22Rv1 (cell line): ENCODE measurements around the gene CDC6.

Experiments used
- CTCF ChIP-seq: fragments of 450-650 bp; IDR thresholded peaks from 2 replicates; pipeline ENCODE4 v1.5.1; 2017; ENCODE audit warnings: mild to moderate bottlenecking
- ZFX ChIP-seq: fragments of 450-650 bp; IDR thresholded peaks from 2 replicates; pipeline ENCODE4 v1.6.1; 2017; ENCODE audit warnings: antibody characterized with exemption, borderline replicate concordance

GRCh38 chr17:40345994-40346764, 58.5 kb downstream of the CDC6 start:
- no peak for TF ChIP-seq CTCF
- no peak for TF ChIP-seq ZFX
